Measurements from ENCODE around the gene C4BPB. TPM values are rescaled to one million over a fixed set of nuclear protein-coding genes. Genes with fewer than 3 reads are reported as not detected.

C4BPB gene
- total and polyA plus RNA-seq, 2 of the 13 experiments (the other 11 are each of a cell fraction or from before 2014, with no cell fraction given) = 155 to 266 TPM

- no peak for TF ChIP-seq KDM5A (IDR thresholded peaks at IDR 0.05; ENCODE audit: borderline replicate concordance, low read length)
- TF ChIP-seq MLXIP (CRISPR knock-in tag; IDR thresholded peaks at IDR 0.05; ENCODE audit: borderline replicate concordance) = no peak
- TF ChIP-seq PTBP1 (IDR thresholded peaks at IDR 0.05; ENCODE audit: low read depth, low read length, poor library complexity, severe bottlenecking) = no peak
- no peak for TF ChIP-seq ZBTB7A (CRISPR knock-in tag; IDR thresholded peaks at IDR 0.05)
- TF ChIP-seq ZNF879 (CRISPR knock-in tag; IDR thresholded peaks at IDR 0.05) = no peak
- TF ChIP-seq ZNF160 (CRISPR knock-in tag; IDR thresholded peaks at IDR 0.05) = no peak
- TF ChIP-seq ZNF577 (CRISPR knock-in tag; IDR thresholded peaks at IDR 0.05; ENCODE audit: borderline replicate concordance, low read depth) = no peak
- TF ChIP-seq FOXP1 (IDR thresholded peaks at IDR 0.05) = peak; percentile 58; the same call in 1 of the 2 replicates
- peak; percentile 77 for TF ChIP-seq FOXP1 (CRISPR knock-in tag; IDR thresholded peaks at IDR 0.05)
- TF ChIP-seq ZNF850 (CRISPR knock-in tag; conservative IDR thresholded peaks at IDR 0.05) = no peak
- TF ChIP-seq RNF219 (CRISPR knock-in tag; IDR thresholded peaks at IDR 0.05) = no peak
- no peak for TF ChIP-seq AGO1 (IDR thresholded peaks at IDR 0.05; ENCODE audit: low read depth, low read length, poor library complexity, severe bottlenecking)
- no peak for TF ChIP-seq ZNF891 (CRISPR knock-in tag; IDR thresholded peaks at IDR 0.05)
- TF ChIP-seq ZNF737 (CRISPR knock-in tag; IDR thresholded peaks at IDR 0.05; ENCODE audit: borderline replicate concordance) = no peak
- TF ChIP-seq PAXIP1 (CRISPR knock-in tag; conservative IDR thresholded peaks at IDR 0.05) = peak; percentile 41
- no peak for TF ChIP-seq CHD4 (IDR thresholded peaks at IDR 0.05; ENCODE audit: borderline replicate concordance, low read length)
- TF ChIP-seq HMGA1 (CRISPR knock-in tag; conservative IDR thresholded peaks at IDR 0.05) = no peak
- no peak for TF ChIP-seq DMAP1 (CRISPR knock-in tag; IDR thresholded peaks at IDR 0.05)
- no peak for TF ChIP-seq ZKSCAN8 (CRISPR knock-in tag; IDR thresholded peaks at IDR 0.05; ENCODE audit: borderline replicate concordance)
- no peak for TF ChIP-seq MTA3 (CRISPR knock-in tag; IDR thresholded peaks at IDR 0.05)
- no peak for TF ChIP-seq ZNF232 (CRISPR knock-in tag; IDR thresholded peaks at IDR 0.05; ENCODE audit: borderline replicate concordance)
- TF ChIP-seq ZNF343 (CRISPR knock-in tag; IDR thresholded peaks at IDR 0.05) = no peak
- TF ChIP-seq CBX1 (IDR thresholded peaks at IDR 0.05; ENCODE audit: low read depth) = no peak
- 0 out of 3 replicates have a peak, but pooled peaks have one; percentile 14 for TF ChIP-seq MXI1 (IDR thresholded peaks at IDR 0.05; ENCODE audit: borderline replicate concordance, low read depth, low read length)
These were observed 39.8 kb downstream of the C4BPB start (continued) for GRCh38 chr1:207128336-207128921.
